DND-41 (cell line): ENCODE data around the gene CROCC.

Source experiments
- ATAC-seq: fragments of 200-7000 bp; cut with Tn5 transposase; 3 replicates; pipeline ENCODE4 v1.9.1; 2021; ENCODE audit warnings: low read depth; ENCODE audit not compliant: insufficient read depth
- DNase-seq: peaks from one replicate; pipeline ENCODE4 v3.0.0-alpha.2; 2020
- H2AFZ ChIP-seq: 2 replicates; pipeline ENCODE4 v1.6.0; 2012; ENCODE audit warnings: low read depth, low read length
- H3K27ac ChIP-seq: 2 replicates; pipeline ENCODE4 v1.5.1; 2012; ENCODE audit warnings: low read length, inconsistent platforms
- H3K27me3 ChIP-seq: fragments of 200-600 bp; sonication (generic); 2 replicates; pipeline ENCODE4 v1.6.0; 2012; ENCODE audit warnings: low read length, mild to moderate bottlenecking, inconsistent platforms; ENCODE audit not compliant: insufficient read depth, poor library complexity
- H3K36me3 ChIP-seq: 2 replicates; pipeline ENCODE4 v1.5.1; 2012; ENCODE audit warnings: low read length, inconsistent platforms; ENCODE audit not compliant: insufficient read depth
- H3K4me1 ChIP-seq: 2 replicates; pipeline ENCODE4 v1.5.1; 2012; ENCODE audit warnings: mild to moderate bottlenecking, low read length; ENCODE audit not compliant: insufficient read depth
- H3K4me2 ChIP-seq: 2 replicates; pipeline ENCODE4 v1.6.0; 2012; ENCODE audit warnings: mild to moderate bottlenecking, moderate library complexity, low read length, inconsistent platforms; ENCODE audit not compliant: insufficient read depth
- H3K4me3 ChIP-seq, 2 experiments: fragments of 200-600 bp in 1 of 2; shearing (Covaris generic) in 1 of 2; 2 replicates each; pipeline ENCODE4 v1.5.1; 2012 to 2016; ENCODE audit warnings: inconsistent platforms in 2 of 2, low read length in 2 of 2, mild to moderate bottlenecking in 2 of 2, low read depth in 1 of 2, moderate library complexity in 1 of 2
- H3K79me2 ChIP-seq: 2 replicates; pipeline ENCODE4 v1.6.0; 2012; ENCODE audit warnings: low read length, inconsistent platforms; ENCODE audit not compliant: insufficient read depth
- H3K9ac ChIP-seq: 2 replicates; pipeline ENCODE4 v1.6.0; 2012; ENCODE audit warnings: low read depth, mild to moderate bottlenecking, inconsistent platforms, low read length, moderate library complexity
- H3K9me3 ChIP-seq: 2 replicates; pipeline ENCODE4 v1.5.1; 2012; ENCODE audit warnings: low read length, moderate library complexity, mild to moderate bottlenecking, inconsistent platforms; ENCODE audit not compliant: insufficient read depth, severe bottlenecking
- H4K20me1 ChIP-seq: 2 replicates; pipeline ENCODE4 v1.6.0; 2012; ENCODE audit warnings: low read length; ENCODE audit not compliant: insufficient read depth
- EZH2 ChIP-seq: IDR thresholded peaks from 3 replicates; pipeline ENCODE4 v1.6.1; 2012; ENCODE audit warnings: borderline replicate concordance, low read depth, mild to moderate bottlenecking, moderate library complexity, low read length, inconsistent platforms; ENCODE audit not compliant: severe bottlenecking
- TF ChIP-seq, protein P1 (sequence below): IDR thresholded peaks from 2 replicates; pipeline ENCODE4 v1.5.1; 2012; ENCODE audit warnings: borderline replicate concordance, low read length, moderate library complexity, mild to moderate bottlenecking; ENCODE audit not compliant: poor library complexity, severe bottlenecking; ENCODE audit errors: extremely low read depth

Gene CROCC

DNA sequence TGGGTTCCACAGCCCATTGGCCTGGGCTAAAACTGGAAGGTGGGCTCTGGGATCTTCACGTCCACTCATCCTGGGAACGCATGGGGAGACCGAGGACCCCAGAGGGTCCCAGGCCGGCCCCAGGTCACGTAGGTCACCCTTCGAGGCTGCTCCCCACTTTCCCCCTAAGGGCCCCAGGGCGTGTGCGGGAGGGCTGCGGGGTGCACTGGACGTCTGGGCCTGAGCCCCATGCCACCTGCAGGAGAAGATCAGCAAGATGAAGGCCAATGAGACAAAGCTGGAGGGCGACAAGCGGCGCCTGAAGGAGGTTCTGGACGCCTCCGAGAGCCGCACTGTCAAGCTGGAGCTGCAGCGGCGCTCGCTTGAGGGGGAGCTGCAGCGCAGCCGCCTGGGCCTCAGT is 46.2 kb downstream of the CROCC start:
- H3K4me1 ChIP-seq, result no peaks in the 10 kb centered on the region
- H3K27me3 ChIP-seq, result no peaks in the 10 kb centered on the region
- no peaks in the 10 kb centered on the region for H3K79me2 ChIP-seq
- ATAC-seq (no peak), DNase-seq (no peak)
- TF ChIP-seq, protein P1, sequence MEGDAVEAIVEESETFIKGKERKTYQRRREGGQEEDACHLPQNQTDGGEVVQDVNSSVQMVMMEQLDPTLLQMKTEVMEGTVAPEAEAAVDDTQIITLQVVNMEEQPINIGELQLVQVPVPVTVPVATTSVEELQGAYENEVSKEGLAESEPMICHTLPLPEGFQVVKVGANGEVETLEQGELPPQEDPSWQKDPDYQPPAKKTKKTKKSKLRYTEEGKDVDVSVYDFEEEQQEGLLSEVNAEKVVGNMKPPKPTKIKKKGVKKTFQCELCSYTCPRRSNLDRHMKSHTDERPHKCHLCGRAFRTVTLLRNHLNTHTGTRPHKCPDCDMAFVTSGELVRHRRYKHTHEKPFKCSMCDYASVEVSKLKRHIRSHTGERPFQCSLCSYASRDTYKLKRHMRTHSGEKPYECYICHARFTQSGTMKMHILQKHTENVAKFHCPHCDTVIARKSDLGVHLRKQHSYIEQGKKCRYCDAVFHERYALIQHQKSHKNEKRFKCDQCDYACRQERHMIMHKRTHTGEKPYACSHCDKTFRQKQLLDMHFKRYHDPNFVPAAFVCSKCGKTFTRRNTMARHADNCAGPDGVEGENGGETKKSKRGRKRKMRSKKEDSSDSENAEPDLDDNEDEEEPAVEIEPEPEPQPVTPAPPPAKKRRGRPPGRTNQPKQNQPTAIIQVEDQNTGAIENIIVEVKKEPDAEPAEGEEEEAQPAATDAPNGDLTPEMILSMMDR, result no peak
- no peak for TF ChIP-seq EZH2
- H3K9ac ChIP-seq, result no peak overlapping the region
- no peak overlapping the region for H2AFZ ChIP-seq
- H3K4me2 ChIP-seq, result no peak overlapping the region
- no peaks in the 10 kb centered on the region; the same call in 1 of the 2 replicates for H4K20me1 ChIP-seq
- no peak overlapping the region for H3K27ac ChIP-seq
- H3K4me3 ChIP-seq, result no peak overlapping the region
- H3K9me3 ChIP-seq, result no peaks in the 10 kb centered on the region
- H3K36me3 ChIP-seq, result peaks cover 14% of the 10 kb centered on the region

DNA sequence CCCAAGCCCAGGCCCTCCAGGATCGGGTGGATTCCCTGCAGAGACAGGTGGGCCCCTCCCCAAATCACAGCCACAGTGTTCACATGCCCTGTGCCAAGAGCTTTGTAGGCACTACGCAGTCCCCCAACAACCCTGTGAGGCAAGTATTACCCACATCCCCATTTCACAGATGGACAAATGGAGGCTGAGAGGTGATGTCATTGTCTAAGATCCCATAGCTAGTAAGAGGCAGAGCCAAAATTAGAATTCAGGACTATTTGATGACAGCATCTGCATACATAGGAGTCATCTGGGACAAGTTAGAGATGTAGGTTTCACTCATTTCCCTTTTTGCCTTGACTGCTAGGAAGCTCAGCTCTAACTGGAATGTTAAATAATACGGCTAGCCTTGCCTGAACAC is 46.6 kb downstream of the CROCC start:
- Histone ChIP-seq H3K4me2 (no peak overlapping the region), H3K9ac (no peak overlapping the region), H3K27ac (no peak overlapping the region), H4K20me1 (no peaks in the 10 kb centered on the region; the same call in 1 of the 2 replicates), H2AFZ (no peak overlapping the region), H3K79me2 (no peaks in the 10 kb centered on the region), H3K27me3 (no peaks in the 10 kb centered on the region), H3K4me1 (no peaks in the 10 kb centered on the region), H3K36me3 (peaks cover 14% of the 10 kb centered on the region), H3K4me3 (no peak overlapping the region), H3K9me3 (no peaks in the 10 kb centered on the region)
- DNase-seq, result no peak
- no peak for ATAC-seq
- TF ChIP-seq EZH2, result no peak
- TF ChIP-seq, protein P1, result no peak

DNA sequence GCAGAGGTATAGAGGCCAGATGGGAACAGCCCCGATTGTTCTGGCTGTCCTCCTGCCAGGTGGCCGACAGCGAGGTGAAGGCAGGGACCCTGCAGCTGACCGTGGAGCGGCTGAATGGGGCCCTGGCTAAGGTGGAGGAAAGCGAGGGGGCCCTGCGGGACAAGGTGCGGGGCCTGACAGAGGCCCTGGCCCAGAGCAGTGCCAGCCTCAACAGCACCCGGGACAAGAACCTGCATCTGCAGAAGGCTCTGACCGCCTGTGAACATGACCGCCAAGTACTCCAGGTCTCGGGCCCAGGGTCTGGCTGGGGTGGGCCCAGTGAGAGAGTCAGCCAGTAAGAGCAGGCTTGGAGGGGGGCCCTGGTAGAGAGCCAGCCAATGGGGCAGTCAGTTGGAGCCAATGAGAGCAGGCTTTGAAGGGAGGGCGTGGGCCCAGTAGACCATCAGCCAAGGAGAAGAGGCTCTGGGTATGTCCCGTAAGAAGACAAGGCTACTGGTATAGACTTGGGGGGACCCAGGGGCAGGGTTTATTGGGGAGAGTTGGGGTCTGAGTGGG is 47.4 kb downstream of the CROCC start:
- TF ChIP-seq EZH2, result no peak
- TF ChIP-seq, protein P1, result no peak
- Histone ChIP-seq H3K36me3 (peaks cover 14% of the 10 kb centered on the region), H3K4me3 (no peak overlapping the region), H3K79me2 (no peaks in the 10 kb centered on the region), H3K4me1 (no peaks in the 10 kb centered on the region), H2AFZ (no peak overlapping the region), H3K27ac (no peak overlapping the region), H3K9ac (no peak overlapping the region), H4K20me1 (no peaks in the 10 kb centered on the region; the same call in 1 of the 2 replicates), H3K9me3 (no peaks in the 10 kb centered on the region), H3K27me3 (no peaks in the 10 kb centered on the region), H3K4me2 (no peak overlapping the region)
- DNase-seq (no peak), ATAC-seq (no peak)
